H1 (cell line): ENCODE results near the gene PTGES2. TPM values are rescaled to one million over a fixed set of nuclear protein-coding genes. Genes with fewer than 3 reads are reported as not detected.

Experiments
- ASH2L ChIP-seq: fragments of 200-600, 300-600 bp; sonication (generic); IDR thresholded peaks from one replicate; pipeline ENCODE4 v1.7.1; 2017; ENCODE audit warnings: low read length
- HDAC2 ChIP-seq, 2 experiments: fragments of 300-600 bp in 1 of 2; sonication (generic) in 1 of 2; IDR thresholded peaks; 2 replicates each; pipeline ENCODE4 v1.6.1; 2011 to 2012; ENCODE audit warnings: low read depth in 2 of 2, low read length in 2 of 2, mild to moderate bottlenecking in 2 of 2, moderate library complexity in 2 of 2, borderline replicate concordance in 1 of 2, inconsistent platforms in 1 of 2
- NANOG ChIP-seq: IDR thresholded peaks from 2 replicates; pipeline ENCODE4 v1.6.1; 2011; ENCODE audit warnings: low read length, low read depth, mild to moderate bottlenecking, inconsistent platforms; ENCODE audit not compliant: insufficient read depth, poor library complexity, severe bottlenecking
- YY1 ChIP-seq: IDR thresholded peaks from 2 replicates; pipeline ENCODE4 v1.6.1; 2011; ENCODE audit warnings: low read depth, mild to moderate bottlenecking, low read length
- polyA plus RNA-seq, 7 experiments: library from polyadenylated mRNA; depleted of rRNA in 3 of 7; stranded (reverse) in 5 of 7; unstranded in 2 of 7; fragments of >200 nt in 5 of 7; fragments of 200-250 nt in 2 of 7; gene quantifications; 1 replicate in 5 of 7; 2 replicates in 1 of 7; 4 replicates in 1 of 7; pipeline versions ENCODE4 v1.2.1 to v1.2.3, GENCODE V29; 2011 to 2013; ENCODE audit warnings: missing spikeins in 2 of 7, mixed read lengths in 2 of 7
- total RNA-seq: library from RNA; stranded (reverse); fragmentation: NEBNext Ultra II Directional; extraction: Animal tissue kit (Norgen Biotek cat#: 25700); gene quantifications from 2 replicates; pipeline ENCODE4 v1.2.1, GENCODE V29; 2021

PTGES2 gene
- total and polyA plus RNA-seq, 2 of the 8 experiments (the other 6 are each of a cell fraction or from before 2014, with no cell fraction given), result 80.7 to 81.2 TPM

- TF ChIP-seq YY1, result no peak
- TF ChIP-seq HDAC2 (IDR thresholded peaks at IDR 0.05; ENCODE audit: borderline replicate concordance in 1 of 2, low read depth in 2 of 2, low read length in 2 of 2), result no peak
- no peak for TF ChIP-seq NANOG
- TF ChIP-seq ASH2L, result no peak
These were observed 25.3 kb downstream of the PTGES2 start (continued) for GRCh38 chr9:128102196-128102595.
